K562 treated with DMSO at 1 percent for 12 hours (cell line): ENCODE data around the gene ALMS1. TPM values are rescaled to one million over a fixed set of nuclear protein-coding genes. Genes with fewer than 3 reads are reported as not detected.

Source experiments
- total RNA-seq: library from RNA; unstranded; fragments of 300-600 nt; gene quantifications from 2 replicates; pipeline ENCODE4 v1.2.3, GENCODE V29; 2022; ENCODE audit not compliant: insufficient read depth

ALMS1 gene, protein sequence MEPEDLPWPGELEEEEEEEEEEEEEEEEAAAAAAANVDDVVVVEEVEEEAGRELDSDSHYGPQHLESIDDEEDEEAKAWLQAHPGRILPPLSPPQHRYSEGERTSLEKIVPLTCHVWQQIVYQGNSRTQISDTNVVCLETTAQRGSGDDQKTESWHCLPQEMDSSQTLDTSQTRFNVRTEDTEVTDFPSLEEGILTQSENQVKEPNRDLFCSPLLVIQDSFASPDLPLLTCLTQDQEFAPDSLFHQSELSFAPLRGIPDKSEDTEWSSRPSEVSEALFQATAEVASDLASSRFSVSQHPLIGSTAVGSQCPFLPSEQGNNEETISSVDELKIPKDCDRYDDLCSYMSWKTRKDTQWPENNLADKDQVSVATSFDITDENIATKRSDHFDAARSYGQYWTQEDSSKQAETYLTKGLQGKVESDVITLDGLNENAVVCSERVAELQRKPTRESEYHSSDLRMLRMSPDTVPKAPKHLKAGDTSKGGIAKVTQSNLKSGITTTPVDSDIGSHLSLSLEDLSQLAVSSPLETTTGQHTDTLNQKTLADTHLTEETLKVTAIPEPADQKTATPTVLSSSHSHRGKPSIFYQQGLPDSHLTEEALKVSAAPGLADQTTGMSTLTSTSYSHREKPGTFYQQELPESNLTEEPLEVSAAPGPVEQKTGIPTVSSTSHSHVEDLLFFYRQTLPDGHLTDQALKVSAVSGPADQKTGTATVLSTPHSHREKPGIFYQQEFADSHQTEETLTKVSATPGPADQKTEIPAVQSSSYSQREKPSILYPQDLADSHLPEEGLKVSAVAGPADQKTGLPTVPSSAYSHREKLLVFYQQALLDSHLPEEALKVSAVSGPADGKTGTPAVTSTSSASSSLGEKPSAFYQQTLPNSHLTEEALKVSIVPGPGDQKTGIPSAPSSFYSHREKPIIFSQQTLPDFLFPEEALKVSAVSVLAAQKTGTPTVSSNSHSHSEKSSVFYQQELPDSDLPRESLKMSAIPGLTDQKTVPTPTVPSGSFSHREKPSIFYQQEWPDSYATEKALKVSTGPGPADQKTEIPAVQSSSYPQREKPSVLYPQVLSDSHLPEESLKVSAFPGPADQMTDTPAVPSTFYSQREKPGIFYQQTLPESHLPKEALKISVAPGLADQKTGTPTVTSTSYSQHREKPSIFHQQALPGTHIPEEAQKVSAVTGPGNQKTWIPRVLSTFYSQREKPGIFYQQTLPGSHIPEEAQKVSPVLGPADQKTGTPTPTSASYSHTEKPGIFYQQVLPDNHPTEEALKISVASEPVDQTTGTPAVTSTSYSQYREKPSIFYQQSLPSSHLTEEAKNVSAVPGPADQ (N-terminal part only)
- total RNA-seq, result 2.4 and 14.0 TPM in 2 replicates

DNA sequence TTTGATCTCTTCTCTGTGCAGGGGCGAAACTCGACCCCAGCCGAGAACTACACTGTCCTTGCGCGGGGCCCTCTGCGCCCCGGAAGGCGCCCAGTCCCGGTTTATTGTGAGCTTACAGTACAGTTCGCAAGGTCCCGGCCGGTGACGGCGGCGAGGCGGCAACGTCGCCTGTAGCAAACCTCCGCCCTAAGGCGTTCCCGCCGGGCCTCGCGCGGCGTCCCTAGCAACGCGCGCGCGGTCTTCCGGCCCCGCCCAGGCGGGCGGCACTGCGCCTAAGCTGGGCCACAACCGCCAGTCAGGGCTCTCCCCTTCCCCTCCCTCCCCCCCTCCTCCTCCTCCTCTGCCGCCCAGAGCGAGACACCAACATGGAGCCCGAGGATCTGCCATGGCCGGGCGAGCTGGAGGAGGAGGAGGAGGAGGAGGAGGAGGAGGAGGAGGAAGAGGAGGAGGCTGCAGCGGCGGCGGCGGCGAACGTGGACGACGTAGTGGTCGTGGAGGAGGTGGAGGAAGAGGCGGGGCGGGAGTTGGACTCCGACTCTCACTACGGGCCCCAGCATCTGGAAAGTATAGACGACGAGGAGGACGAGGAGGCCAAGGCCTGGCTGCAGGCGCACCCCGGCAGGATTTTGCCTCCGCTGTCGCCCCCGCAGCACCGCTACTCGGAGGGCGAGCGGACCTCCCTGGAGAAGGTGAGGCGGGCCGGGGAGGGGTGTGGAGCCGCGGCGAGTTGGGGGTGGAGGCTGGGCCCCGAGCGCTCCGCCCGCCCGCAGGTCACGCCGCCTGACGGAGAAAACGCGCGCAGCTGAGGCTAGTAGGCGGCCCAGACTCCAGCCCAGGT, at the start of gene ALMS1:
Gene ALMS1, plus strand, starts transcription at position 333 of the 838 bp plus-strand sequence. Its CDS starts 33 bp downstream, at position 366.

DNA sequence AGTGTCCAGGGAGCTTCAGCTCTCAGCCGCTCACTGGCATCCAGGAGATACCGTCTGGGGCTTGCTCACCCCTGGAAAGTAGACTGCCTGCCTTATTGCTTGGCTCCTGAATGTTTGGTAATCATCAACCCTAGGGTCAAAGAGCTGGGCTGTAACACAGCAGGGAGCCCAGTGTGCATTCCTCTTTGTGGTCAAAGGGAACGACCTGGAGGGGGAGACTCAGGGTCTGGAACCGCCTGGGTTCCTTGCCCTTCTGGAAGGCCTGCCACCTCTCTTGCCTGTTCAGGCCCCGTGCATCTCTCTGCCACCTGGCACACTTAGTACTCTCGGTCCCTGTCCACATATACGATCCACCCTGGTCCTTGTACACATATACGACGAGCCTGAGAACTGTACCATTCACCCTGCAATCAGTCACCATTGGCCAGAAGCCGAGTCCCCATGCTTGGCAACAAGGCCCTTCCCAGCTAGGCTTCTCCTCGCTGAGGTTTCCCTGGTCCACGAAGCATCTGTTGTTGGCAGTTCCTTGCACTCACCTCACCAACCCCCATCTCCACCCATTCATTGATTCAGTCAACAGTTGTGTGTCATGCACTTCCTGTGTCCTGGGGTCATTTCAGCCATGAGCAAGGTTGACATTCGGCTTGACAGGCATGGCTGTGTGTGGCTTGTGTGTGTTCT, 256.8 kb downstream of the ALMS1 start, which contains the start of gene NAT8:
Gene NAT8, minus strand, starts transcription at position 85 of the 681 bp plus-strand sequence. CDS start 794 bp downstream, outside the sequence.

Other genes starting within 250 kb of the ALMS1 start
- not detected in 2 replicates for gene NOTO, start 183.3 kb upstream of the ALMS1 start, total RNA-seq
- gene SMYD5, start 171.6 kb upstream of the ALMS1 start, total RNA-seq, result 11.6 and 15.1 TPM in 2 replicates
- 50.3 and 70.3 TPM in 2 replicates for gene PRADC1, start 152.6 kb upstream of the ALMS1 start, total RNA-seq
- 379 and 386 TPM in 2 replicates for gene CCT7, start 151.5 kb upstream of the ALMS1 start, total RNA-seq
- 0.64 and 1.3 TPM in 2 replicates for gene FBXO41, start 101.4 kb upstream of the ALMS1 start, total RNA-seq
- not detected in 2 replicates for gene EGR4, start 92.3 kb upstream of the ALMS1 start, total RNA-seq